WI38 (cell line): ENCODE results near the gene POU2F3.

Experiments used
- H3K4me3 ChIP-seq: 2 replicates; pipeline ENCODE4 v1.5.1; 2011; ENCODE audit warnings: low read depth, mild to moderate bottlenecking, control low read depth, low read length
- TF ChIP-seq, protein P1 (sequence below): IDR thresholded peaks from 2 replicates; pipeline ENCODE4 v1.5.1; 2012; ENCODE audit warnings: low read depth, mild to moderate bottlenecking, control low read depth, low read length

POU2F3 gene

DNA sequence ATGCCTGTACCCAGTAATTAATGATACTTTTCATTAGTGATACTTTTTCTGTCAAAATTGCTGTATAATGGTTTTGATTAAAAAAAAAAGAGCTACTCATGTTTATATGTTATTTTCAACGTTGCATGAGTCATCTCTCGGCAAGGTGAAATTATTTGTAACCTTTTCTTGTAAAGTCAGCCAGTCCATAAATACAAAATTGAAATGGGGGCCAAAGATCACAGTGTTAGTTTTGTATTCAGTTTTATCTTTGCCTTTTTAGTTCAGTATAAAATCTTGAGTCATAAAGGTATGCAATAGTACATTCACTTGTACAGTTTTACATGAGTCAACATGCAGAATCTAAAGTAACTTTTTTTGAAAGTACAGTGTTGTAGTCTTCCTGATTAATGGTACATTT is 100.6 kb downstream of the POU2F3 start:
- H3K4me3 ChIP-seq: peak overlapping the region; percentile 86
- TF ChIP-seq, protein P1, sequence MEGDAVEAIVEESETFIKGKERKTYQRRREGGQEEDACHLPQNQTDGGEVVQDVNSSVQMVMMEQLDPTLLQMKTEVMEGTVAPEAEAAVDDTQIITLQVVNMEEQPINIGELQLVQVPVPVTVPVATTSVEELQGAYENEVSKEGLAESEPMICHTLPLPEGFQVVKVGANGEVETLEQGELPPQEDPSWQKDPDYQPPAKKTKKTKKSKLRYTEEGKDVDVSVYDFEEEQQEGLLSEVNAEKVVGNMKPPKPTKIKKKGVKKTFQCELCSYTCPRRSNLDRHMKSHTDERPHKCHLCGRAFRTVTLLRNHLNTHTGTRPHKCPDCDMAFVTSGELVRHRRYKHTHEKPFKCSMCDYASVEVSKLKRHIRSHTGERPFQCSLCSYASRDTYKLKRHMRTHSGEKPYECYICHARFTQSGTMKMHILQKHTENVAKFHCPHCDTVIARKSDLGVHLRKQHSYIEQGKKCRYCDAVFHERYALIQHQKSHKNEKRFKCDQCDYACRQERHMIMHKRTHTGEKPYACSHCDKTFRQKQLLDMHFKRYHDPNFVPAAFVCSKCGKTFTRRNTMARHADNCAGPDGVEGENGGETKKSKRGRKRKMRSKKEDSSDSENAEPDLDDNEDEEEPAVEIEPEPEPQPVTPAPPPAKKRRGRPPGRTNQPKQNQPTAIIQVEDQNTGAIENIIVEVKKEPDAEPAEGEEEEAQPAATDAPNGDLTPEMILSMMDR: no peak

DNA sequence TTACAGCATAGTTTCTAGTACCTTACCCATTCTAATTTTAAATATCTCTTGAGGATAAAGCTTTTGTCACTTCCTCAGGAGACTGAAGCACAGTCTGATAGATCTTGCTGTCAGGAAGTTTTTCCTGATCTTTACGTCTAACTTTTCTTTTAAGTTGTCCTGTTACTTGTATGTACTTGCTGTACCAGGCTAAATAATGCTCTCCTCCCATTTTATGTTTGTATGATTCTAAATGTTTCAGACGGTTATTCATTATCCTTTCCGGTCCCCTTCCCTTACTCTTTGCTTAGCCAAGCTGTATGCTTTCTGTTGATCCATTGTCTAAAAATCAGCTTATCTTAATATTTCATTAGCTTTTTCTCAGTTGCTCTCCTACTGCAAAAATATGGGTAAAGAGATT is 102.3 kb downstream of the POU2F3 start:
- TF ChIP-seq, protein P1: no peak
- H3K4me3 ChIP-seq: no peak overlapping the region

DNA sequence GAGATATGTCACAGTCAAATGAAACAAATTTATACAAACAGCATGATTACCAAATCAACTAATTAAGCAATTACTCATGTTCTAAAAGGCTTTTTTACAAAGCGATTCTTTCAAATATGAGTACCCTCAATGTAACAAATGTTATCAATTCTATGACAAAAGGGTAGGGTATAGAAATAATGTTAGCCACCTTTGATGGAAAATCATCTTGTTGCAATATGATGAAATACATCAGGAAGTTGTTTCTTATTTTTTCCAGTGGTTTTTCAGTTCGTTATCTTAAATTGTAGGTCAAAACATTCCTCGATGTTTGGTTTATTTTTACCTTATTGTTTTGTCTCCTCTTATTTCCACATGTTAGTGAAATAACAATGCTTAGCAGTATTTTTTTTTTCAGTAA is 102.7 kb downstream of the POU2F3 start:
- H3K4me3 ChIP-seq: no peak overlapping the region

DNA sequence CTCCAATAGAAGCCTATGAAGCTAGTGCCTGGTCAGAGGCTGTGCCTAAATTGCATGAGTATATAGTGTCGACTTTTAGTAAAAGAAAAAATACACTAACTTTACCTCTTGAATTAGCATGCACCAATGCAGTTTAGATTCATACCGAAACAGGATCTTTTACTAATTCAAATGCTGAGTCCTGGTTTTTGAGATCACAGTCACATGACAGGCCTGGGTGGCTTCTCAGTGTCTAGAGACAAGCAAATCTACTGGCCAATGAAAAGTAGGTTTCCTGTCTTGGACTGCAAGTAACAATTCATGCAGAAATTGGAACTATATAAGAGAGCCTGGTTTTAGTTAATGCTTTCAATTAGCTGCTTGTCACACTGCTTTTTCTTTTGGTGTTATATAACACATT is 103.5 kb downstream of the POU2F3 start:
- TF ChIP-seq, protein P1: no peak
- H3K4me3 ChIP-seq: no peak overlapping the region

More for the DNA sequence above, 102.7 kb downstream of the POU2F3 start:
- TF ChIP-seq, protein P1: no peak

DNA sequence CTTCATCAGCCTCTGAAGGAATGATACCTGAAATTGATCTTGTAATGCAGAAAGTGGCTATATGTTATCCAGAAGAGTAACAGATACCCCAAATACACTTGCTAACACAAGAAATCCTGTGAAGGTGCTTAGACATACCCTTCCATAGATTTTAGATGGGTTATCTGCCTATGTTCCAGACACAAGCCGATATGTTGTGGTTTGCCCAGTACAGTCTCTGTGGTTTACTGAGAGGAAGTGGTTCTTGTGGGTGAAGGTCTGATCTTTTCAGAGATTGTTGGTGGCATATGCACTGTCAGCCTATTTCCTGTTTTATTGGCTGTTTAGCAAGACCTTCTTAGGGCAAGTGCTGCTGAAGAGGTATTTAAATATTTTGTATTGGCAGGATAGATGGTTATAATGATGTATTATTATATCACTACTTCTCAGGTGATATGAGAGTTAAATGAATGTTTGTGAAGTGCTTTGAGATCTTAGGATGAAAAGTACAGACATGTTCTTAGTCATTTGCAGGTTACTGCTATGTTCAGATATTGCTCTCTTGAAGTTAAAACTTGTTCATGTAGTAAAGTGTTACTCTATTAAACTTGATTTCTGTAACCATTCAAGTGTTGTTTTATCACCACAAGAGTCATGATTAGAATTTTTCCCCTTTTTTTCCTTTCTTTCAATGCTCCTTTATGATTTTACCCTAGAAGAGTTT is 104.5 kb downstream of the POU2F3 start:
- TF ChIP-seq, protein P1: no peak
- H3K4me3 ChIP-seq: no peak overlapping the region

DNA sequence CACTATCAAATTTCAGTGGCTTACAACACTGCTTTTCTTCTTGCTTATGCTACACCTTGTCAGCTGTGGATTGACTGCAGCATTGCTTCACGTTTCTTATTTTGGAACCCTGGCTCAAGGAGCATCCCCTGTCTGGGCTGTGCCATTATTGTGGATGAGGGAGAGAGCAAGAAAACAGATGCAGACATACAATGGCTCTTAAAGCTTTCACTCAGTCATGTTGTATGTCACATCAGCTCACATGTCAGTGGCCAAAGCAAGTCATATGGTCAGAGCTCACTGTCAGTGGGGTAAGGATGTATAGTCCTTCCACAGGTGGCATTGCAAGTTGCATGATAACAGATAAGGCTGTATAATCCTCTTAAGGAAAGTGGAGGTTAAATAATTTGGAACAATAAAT is 106.3 kb downstream of the POU2F3 start:
- TF ChIP-seq, protein P1: no peak
- H3K4me3 ChIP-seq: no peak overlapping the region

DNA sequence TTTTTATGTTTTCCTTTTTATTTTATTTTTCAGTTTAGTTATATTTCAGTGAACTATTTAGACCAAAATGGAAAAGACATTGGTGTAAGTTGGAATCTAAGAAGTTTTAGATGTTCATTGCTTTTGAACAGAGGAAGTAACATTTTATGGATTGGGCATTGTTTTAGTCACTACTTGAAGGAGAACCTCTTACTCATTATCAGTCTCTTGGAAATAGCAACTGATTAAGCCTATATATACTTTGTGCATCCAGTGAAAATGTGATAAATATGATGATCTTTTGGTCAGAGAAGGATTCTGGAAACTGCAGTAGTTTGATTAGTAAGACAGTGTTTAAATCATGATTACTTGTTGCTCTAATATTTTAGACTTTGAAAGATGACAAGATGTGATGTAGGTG is 110.7 kb downstream of the POU2F3 start:
- TF ChIP-seq, protein P1: no peak
- no peak overlapping the region for H3K4me3 ChIP-seq
